Mesenchymal stem cell (in vitro differentiated cells and primary cell): Measurements from ENCODE around the gene ASB1.

ENCODE experiments used
- DNase-seq: peaks from one replicate; pipeline ENCODE4 v3.0.0-alpha.2; 2013
- H2AFZ ChIP-seq: one replicate; pipeline ENCODE4 v1.6.1; 2013; ENCODE audit warnings: low read depth, mild to moderate bottlenecking, control low read depth, inconsistent platforms, low read length, moderate library complexity
- H2AK5ac ChIP-seq: 2 replicates; pipeline ENCODE4 v1.6.1; 2013; ENCODE audit warnings: low read length, moderate library complexity, mild to moderate bottlenecking, inconsistent platforms; ENCODE audit not compliant: severe bottlenecking
- H2BK120ac ChIP-seq: one replicate; pipeline ENCODE4 v1.6.1; 2013; ENCODE audit warnings: low read depth, mild to moderate bottlenecking, inconsistent platforms, low read length, moderate library complexity
- H2BK12ac ChIP-seq, 2 experiments: one replicate each; pipeline ENCODE4 v1.6.1; 2013; ENCODE audit warnings: inconsistent platforms in 2 of 2, low read length in 2 of 2, mild to moderate bottlenecking in 2 of 2, moderate library complexity in 2 of 2, control low read depth in 1 of 2
- H2BK15ac ChIP-seq: one replicate; pipeline ENCODE4 v1.6.1; 2013; ENCODE audit warnings: mild to moderate bottlenecking, low read depth, inconsistent platforms; ENCODE audit not compliant: poor library complexity, severe bottlenecking
- H2BK5ac ChIP-seq: 2 replicates; pipeline ENCODE4 v1.6.1; 2013; ENCODE audit warnings: low read depth, mild to moderate bottlenecking, low read length, control low read depth, inconsistent platforms; ENCODE audit not compliant: poor library complexity, severe bottlenecking
- H3K14ac ChIP-seq, 2 experiments: one replicate each; pipeline ENCODE4 v1.6.1; 2013; ENCODE audit warnings: inconsistent platforms in 2 of 2, low read length in 2 of 2, control low read depth in 1 of 2, mild to moderate bottlenecking in 1 of 2, moderate library complexity in 1 of 2
- H3K18ac ChIP-seq, 2 experiments: one replicate each; pipeline ENCODE4 v1.6.1; 2013; ENCODE audit warnings: inconsistent platforms in 2 of 2, low read length in 2 of 2, control low read depth in 1 of 2, low read depth in 1 of 2, mild to moderate bottlenecking in 1 of 2
- H3K23ac ChIP-seq, 2 experiments: one replicate each; pipeline ENCODE4 v1.6.1; 2013; ENCODE audit warnings: inconsistent platforms in 2 of 2, low read length in 2 of 2, mild to moderate bottlenecking in 2 of 2, moderate library complexity in 2 of 2, control low read depth in 1 of 2
- H3K27ac ChIP-seq: 2 replicates; pipeline ENCODE4 v1.5.1; 2013; ENCODE audit warnings: mild to moderate bottlenecking, moderate library complexity, low read length, control low read depth, inconsistent platforms; ENCODE audit not compliant: poor library complexity, severe bottlenecking
- H3K27me3 ChIP-seq, 2 experiments: 2 replicates each; pipeline versions ENCODE4 v1.6.1 to v1.7.0; 2013; ENCODE audit warnings: low read length in 2 of 2, mild to moderate bottlenecking in 2 of 2, moderate library complexity in 2 of 2, control low read depth in 1 of 2, inconsistent platforms in 1 of 2; ENCODE audit not compliant: control insufficient read depth in 1 of 2, insufficient read depth in 1 of 2
- H3K36me3 ChIP-seq, 2 experiments: 2 replicates each; pipeline versions ENCODE4 v1.6.1 to v1.7.0; 2013; ENCODE audit warnings: low read length in 2 of 2, control low read depth in 1 of 2, inconsistent platforms in 1 of 2, low read depth in 1 of 2, mild to moderate bottlenecking in 1 of 2; ENCODE audit not compliant: insufficient read depth in 2 of 2, control insufficient read depth in 1 of 2
- H3K4ac ChIP-seq, 2 experiments: one replicate each; pipeline ENCODE4 v1.6.1; 2013; ENCODE audit warnings: inconsistent platforms in 2 of 2, low read length in 2 of 2, mild to moderate bottlenecking in 2 of 2, moderate library complexity in 2 of 2, control low read depth in 1 of 2, low read depth in 1 of 2
- H3K4me1 ChIP-seq: 2 replicates; pipeline ENCODE4 v1.6.1; 2013; ENCODE audit warnings: low read depth, low read length, control low read depth; ENCODE audit not compliant: control insufficient read depth, insufficient read depth
- H3K4me2 ChIP-seq: 2 replicates; pipeline ENCODE4 v1.6.1; 2013; ENCODE audit warnings: low read length, mild to moderate bottlenecking, inconsistent platforms; ENCODE audit not compliant: poor library complexity, severe bottlenecking
- H3K4me3 ChIP-seq, 2 experiments: 2 replicates each; pipeline versions ENCODE4 v1.5.1 to v1.7.0; 2013; ENCODE audit warnings: low read length in 2 of 2, mild to moderate bottlenecking in 2 of 2, control low read depth in 1 of 2, low read depth in 1 of 2; ENCODE audit not compliant: insufficient read depth in 1 of 2
- H3K79me1 ChIP-seq: replicated peaks from 2 replicates; pipeline ENCODE4 v1.6.1; 2013; ENCODE audit warnings: mild to moderate bottlenecking, control low read depth, low read length, inconsistent platforms; ENCODE audit not compliant: poor library complexity, severe bottlenecking
- H3K9ac ChIP-seq: 2 replicates; pipeline ENCODE4 v1.7.0; 2013; ENCODE audit warnings: mild to moderate bottlenecking, low read length, moderate library complexity
- H3K9me3 ChIP-seq: 2 replicates; pipeline ENCODE4 v1.7.0; 2013; ENCODE audit warnings: mild to moderate bottlenecking, low read length; ENCODE audit not compliant: control insufficient read depth
- H4K8ac ChIP-seq: one replicate; pipeline ENCODE4 v1.6.1; 2013; ENCODE audit warnings: inconsistent platforms, mild to moderate bottlenecking, low read length, moderate library complexity
- H4K91ac ChIP-seq: one replicate; pipeline ENCODE4 v1.6.1; 2013; ENCODE audit warnings: mild to moderate bottlenecking, low read length, inconsistent platforms
- WGBS: methylation state at CpG from one replicate; pipeline ENCODE4 v1.1.7; 2013; ENCODE audit warnings: mixed read lengths; 5-methylcytosine and 5-hydroxymethylcytosine counted together

Gene ASB1

DNA sequence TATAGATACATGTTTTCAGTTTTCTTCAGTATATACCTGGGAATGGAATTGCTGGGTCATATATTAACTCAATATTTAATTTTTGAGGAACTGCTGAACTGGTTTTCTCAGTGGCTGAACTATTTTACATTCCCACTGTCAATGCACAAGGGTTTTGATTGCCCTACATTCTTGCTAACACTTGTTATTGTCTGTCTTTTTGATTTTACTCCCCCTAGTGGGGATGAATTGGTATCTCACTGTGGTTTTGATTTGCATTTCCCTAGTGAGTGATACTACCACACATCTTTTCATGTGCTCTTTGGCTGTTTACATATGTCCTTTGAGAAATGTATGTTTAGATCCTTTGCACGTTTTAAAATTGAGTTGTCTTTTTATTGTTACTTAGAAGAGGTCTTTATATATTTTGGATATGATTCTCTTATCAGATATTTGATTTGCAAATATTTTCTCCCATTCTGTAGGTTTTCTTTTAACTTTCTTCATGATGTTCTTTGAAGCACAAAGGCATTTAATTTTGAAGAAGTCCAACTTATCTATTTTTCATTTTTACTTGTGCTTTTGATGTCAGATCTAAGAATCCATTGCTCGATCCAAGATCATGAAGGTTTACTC lies 36.2 kb downstream of the ASB1 start:
- H2AFZ ChIP-seq, result no peak overlapping the region
- H3K79me1 ChIP-seq, result peaks cover 1% of the 10 kb centered on the region
- no peak overlapping the region for H2BK5ac ChIP-seq
- no peak overlapping the region for H4K91ac ChIP-seq
- H3K4me1 ChIP-seq, result no peaks in the 10 kb centered on the region
- no peak overlapping the region for H2BK15ac ChIP-seq
- H4K8ac ChIP-seq, result no peak overlapping the region
- no peak overlapping the region for H2AK5ac ChIP-seq
- no peak overlapping the region for H3K4ac ChIP-seq
- no peaks in the 10 kb centered on the region for H3K9me3 ChIP-seq
- H3K18ac ChIP-seq, result no peak overlapping the region
- no peak overlapping the region for H3K4me2 ChIP-seq
- H2BK12ac ChIP-seq, result no peak overlapping the region
- H3K4me3 ChIP-seq, result no peak overlapping the region
- no peak overlapping the region for H3K14ac ChIP-seq
- WGBS, result no CpG with 5 or more reads among the region's 2 CpGs
- no peak overlapping the region for H2BK120ac ChIP-seq
- no peak overlapping the region for H3K23ac ChIP-seq
- H3K27me3 ChIP-seq, result peaks cover 0 to 5% of the 10 kb centered on the region in 2 experiments
- DNase-seq, result peak; percentile 58
- H3K27ac ChIP-seq, result no peak overlapping the region
- peaks cover 6 to 17% of the 10 kb centered on the region in 2 experiments for H3K36me3 ChIP-seq
- no peak overlapping the region for H3K9ac ChIP-seq

DNA sequence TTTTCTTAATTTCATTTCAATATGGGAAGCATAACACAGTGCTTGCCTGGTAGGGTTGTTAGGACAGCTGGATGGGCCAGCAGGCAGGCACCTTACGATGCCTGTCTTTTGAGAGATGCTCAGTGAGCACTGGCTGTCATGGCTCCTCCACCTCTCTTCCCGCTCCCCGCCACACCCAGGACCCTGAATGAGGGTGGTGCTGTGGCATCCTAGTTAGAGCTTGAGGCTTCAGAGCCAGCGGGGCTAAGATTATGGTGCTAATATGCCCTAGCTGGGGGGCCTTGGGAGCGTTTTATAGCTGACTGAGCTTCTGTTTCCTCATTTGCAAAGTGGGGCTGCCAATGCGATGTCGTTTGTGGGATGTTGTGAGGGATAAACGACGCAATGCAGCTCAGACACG lies 37.7 kb downstream of the ASB1 start:
- H3K4me2 ChIP-seq, result no peak overlapping the region
- no peaks in the 10 kb centered on the region for H3K27me3 ChIP-seq
- H2BK120ac ChIP-seq, result no peak overlapping the region
- no peak overlapping the region for H2AK5ac ChIP-seq
- H3K14ac ChIP-seq, result no peak overlapping the region
- no peak overlapping the region for H2AFZ ChIP-seq
- H3K27ac ChIP-seq, result no peak overlapping the region
- no peak overlapping the region for H3K4me3 ChIP-seq
- peaks cover 6 to 25% of the 10 kb centered on the region in 2 experiments for H3K36me3 ChIP-seq
- peaks cover 1% of the 10 kb centered on the region for H3K79me1 ChIP-seq
- no peak overlapping the region for H3K23ac ChIP-seq
- no peak for DNase-seq
- no peak overlapping the region for H3K4ac ChIP-seq
- WGBS, result 91% methylated on average over 10 of the region's 10 CpGs
- H3K9ac ChIP-seq, result no peak overlapping the region
- no peak overlapping the region for H2BK15ac ChIP-seq
- peak overlapping the region in 1 of 2 experiments; percentile 11 for H2BK12ac ChIP-seq
- H3K4me1 ChIP-seq, result no peaks in the 10 kb centered on the region
- no peak overlapping the region for H3K18ac ChIP-seq
- H4K91ac ChIP-seq, result no peak overlapping the region
- H4K8ac ChIP-seq, result no peak overlapping the region
- H3K9me3 ChIP-seq, result peaks cover 8% of the 10 kb centered on the region
- no peak overlapping the region for H2BK5ac ChIP-seq

DNA sequence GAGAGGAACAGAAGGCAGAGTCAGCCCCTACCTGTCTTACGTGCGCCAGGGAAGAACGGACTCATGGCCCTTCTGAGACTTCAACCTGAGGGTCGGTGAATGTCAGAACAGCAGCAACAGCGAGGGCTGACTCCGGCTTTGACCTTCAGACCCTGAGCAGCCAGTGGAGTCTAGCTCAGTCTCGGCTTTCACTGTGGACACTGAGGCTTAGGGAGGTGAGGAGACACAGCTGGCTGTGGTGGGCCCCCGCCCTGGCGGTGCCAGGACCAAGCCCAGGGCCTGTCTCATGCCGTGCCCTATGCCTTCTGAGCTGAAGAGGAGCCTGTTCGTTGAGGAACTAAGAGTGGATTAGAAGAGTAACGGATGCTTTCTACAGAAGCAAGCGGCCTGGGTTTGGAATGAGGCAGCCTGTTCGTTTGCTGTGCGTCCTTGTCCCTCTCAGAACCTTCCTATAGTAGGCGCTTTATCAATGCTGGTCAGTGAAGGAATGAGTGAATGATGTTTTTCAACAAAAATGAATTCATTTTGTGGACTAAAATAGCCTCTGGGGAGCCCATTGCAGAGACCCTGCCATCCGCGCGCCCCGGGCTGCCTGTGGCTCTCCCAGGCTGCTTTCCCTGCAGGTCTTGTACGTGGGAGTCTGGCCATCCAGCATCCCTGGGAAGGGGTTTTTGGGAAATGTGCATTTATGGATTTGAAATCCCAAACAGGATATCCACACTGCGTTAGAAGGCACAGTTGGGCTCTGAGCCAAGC lies 38.9 kb downstream of the ASB1 start:
- H3K79me1 ChIP-seq, result peaks cover 1% of the 10 kb centered on the region
- H2BK12ac ChIP-seq, result no peak overlapping the region
- H3K4me2 ChIP-seq, result no peak overlapping the region
- H2BK15ac ChIP-seq, result no peak overlapping the region
- H2AK5ac ChIP-seq, result no peak overlapping the region
- H2BK120ac ChIP-seq, result no peak overlapping the region
- no peak overlapping the region for H2BK5ac ChIP-seq
- no peak overlapping the region for H3K4me3 ChIP-seq
- no peak overlapping the region for H3K14ac ChIP-seq
- no peaks in the 10 kb centered on the region for H3K27me3 ChIP-seq
- H4K91ac ChIP-seq, result no peak overlapping the region
- peaks cover 6 to 25% of the 10 kb centered on the region in 2 experiments for H3K36me3 ChIP-seq
- no peak overlapping the region for H3K23ac ChIP-seq
- H3K9me3 ChIP-seq, result peaks cover 15% of the 10 kb centered on the region
- H3K4me1 ChIP-seq, result no peaks in the 10 kb centered on the region
- no peak overlapping the region for H4K8ac ChIP-seq
- H3K18ac ChIP-seq, result no peak overlapping the region
- no peak overlapping the region for H3K4ac ChIP-seq
- H2AFZ ChIP-seq, result no peak overlapping the region
- H3K9ac ChIP-seq, result no peak overlapping the region
- no peak for DNase-seq
- H3K27ac ChIP-seq, result no peak overlapping the region
- 93% methylated on average over 22 of the region's 22 CpGs for WGBS

DNA sequence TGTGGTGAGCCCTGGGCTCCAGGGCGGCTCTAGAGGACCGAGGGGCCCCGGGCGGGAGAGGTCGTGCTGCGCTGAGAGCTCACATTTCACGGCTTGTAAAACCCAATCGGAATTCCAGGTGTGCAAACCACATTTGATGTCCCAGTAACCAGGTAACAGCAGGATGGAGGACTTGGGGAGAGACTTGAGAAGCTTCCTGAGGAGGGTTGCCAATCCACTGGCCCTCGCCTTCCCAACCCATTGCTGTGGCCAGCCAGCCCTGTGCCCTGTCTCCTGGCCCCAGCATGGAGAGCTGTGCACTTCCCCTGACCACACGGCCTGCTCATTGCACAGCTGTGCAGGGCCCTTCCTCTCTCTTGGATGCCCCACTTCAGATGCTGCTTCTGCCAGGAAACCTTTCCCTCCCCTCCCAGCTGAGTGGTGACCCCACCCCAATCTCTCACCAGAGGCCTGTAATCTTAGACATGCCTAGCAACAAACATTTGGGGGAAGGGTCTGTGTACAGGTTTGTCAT lies 39.6 kb downstream of the ASB1 start:
- 97% methylated on average over 10 of the region's 10 CpGs for WGBS
- Histone ChIP-seq H3K79me1 (peaks cover 1% of the 10 kb centered on the region), H2BK15ac (no peak overlapping the region), H3K4me2 (no peak overlapping the region), H3K18ac (no peak overlapping the region), H4K8ac (no peak overlapping the region), H3K4ac (no peak overlapping the region), H3K9ac (no peak overlapping the region), H3K14ac (no peak overlapping the region), H3K27ac (no peak overlapping the region), H2AK5ac (no peak overlapping the region), H3K36me3 (peaks cover 6 to 25% of the 10 kb centered on the region in 2 experiments), H2AFZ (no peak overlapping the region), H3K4me3 (no peak overlapping the region), H3K9me3 (peaks cover 17% of the 10 kb centered on the region), H2BK5ac (no peak overlapping the region), H2BK12ac (no peak overlapping the region), H3K27me3 (no peaks in the 10 kb centered on the region), H2BK120ac (no peak overlapping the region), H4K91ac (no peak overlapping the region), H3K4me1 (no peaks in the 10 kb centered on the region), H3K23ac (peak overlapping the region in 1 of 2 experiments; percentile 40)
- no peak for DNase-seq
